Measurements from ENCODE around the gene HS1BP3. TPM values are rescaled to one million over a fixed set of nuclear protein-coding genes. Genes with fewer than 3 reads are reported as not detected.

The HS1BP3 gene
- total and polyA plus RNA-seq, 2 of the 4 experiments (the other 2 are of a cell fraction), result 9.0 to 14.8 TPM

GRCh38 chr2:20693317-20693716, 42.4 kb upstream of the HS1BP3 start:
- ATAC-seq (ENCODE audit: low read depth), result no peak
- H4K5ac ChIP-seq (ENCODE audit: low read depth, low read length), result no peak overlapping the region
- DNase-seq, result no peak
- no peak overlapping the region for H2BK15ac ChIP-seq (ENCODE audit: low read depth, low read length)
- no peak overlapping the region for H2AK9ac ChIP-seq (replicated peaks; ENCODE audit: low read depth, low read length, poor library complexity)
- no peak overlapping the region for H3K14ac ChIP-seq (replicated peaks; ENCODE audit: low read depth, low read length)
- H3K4ac ChIP-seq (ENCODE audit: low read depth, low read length), result no peak overlapping the region
- no peaks in the 10 kb centered on the region for H4K20me1 ChIP-seq (ENCODE audit: insufficient read depth, low read length)
- intact Hi-C loops (cut with micrococcal nuclease), result loop anchor here (5.0 kb wide), 1 partner anchor 59 kb away; no protein-coding TSS in a partner anchor
- POLR2A ChIA-PET (ENCODE audit: unreplicated experiment), result no interaction called here
- no peak overlapping the region for H4K8ac ChIP-seq (ENCODE audit: low read depth in 2 of 2, low read length in 2 of 2)
- dilution Hi-C loops (cut with HindIII; ENCODE audit: low sequenced_read_pairs, unreplicated experiment), result loop anchor here (25.0 kb wide), 1 partner anchor 244 kb away; no protein-coding TSS in a partner anchor
- H3K36me3 ChIP-seq (ENCODE audit: control insufficient read depth, insufficient read depth, low read length), result peaks cover 1% of the 10 kb centered on the region; the same call in 1 of the 2 replicates
- H3K4me1 ChIP-seq (ENCODE audit: control insufficient read depth, insufficient read depth, low read length), result 0 out of 2 replicates have a peak, but pooled peaks cover 3% of the 10 kb centered on the region
- no peak overlapping the region for H3K56ac ChIP-seq (ENCODE audit: extremely low read depth, insufficient read depth, low read length)
- H3K4me2 ChIP-seq (ENCODE audit: low read depth, low read length), result no peak overlapping the region
- in situ Hi-C loops (cut with MboI; ENCODE audit: low sequenced_read_pairs), result no loop called here
- no peak overlapping the region for H3K9ac ChIP-seq (ENCODE audit: low read depth, low read length)
- no peaks in the 10 kb centered on the region for H3K9me3 ChIP-seq (ENCODE audit: control insufficient read depth, insufficient read depth, low read length)
- H3K18ac ChIP-seq (ENCODE audit: low read depth, low read length), result no peak overlapping the region
- no peak overlapping the region for H4K91ac ChIP-seq (ENCODE audit: insufficient read depth, low read depth, low read length)
- H2AK5ac ChIP-seq (ENCODE audit: low read depth, low read length), result no peak overlapping the region
- no peaks in the 10 kb centered on the region for H3K27me3 ChIP-seq (ENCODE audit: control insufficient read depth, insufficient read depth, low read length)
- H3K23ac ChIP-seq (ENCODE audit: low read depth, low read length), result no peak overlapping the region
- H3K4me3 ChIP-seq (ENCODE audit: insufficient read depth, low read depth, low read length), result no peak overlapping the region
- H2BK5ac ChIP-seq (ENCODE audit: low read depth, low read length, poor library complexity, severe bottlenecking), result no peak overlapping the region
- WGBS, 2 experiments (ENCODE audit: extremely low coverage in 2 of 2, insufficient read length in 1 of 2), result 82% methylated on average over 1 of the region's 3 CpGs; no CpG with 5 or more reads in 1 of the 2 experiments
- H3K79me1 ChIP-seq (ENCODE audit: low read depth in 1 of 2, low read length in 2 of 2), result no peaks in the 10 kb centered on the region
- H2AFZ ChIP-seq (replicated peaks; ENCODE audit: low read length, poor library complexity), result no peak overlapping the region
- no peak overlapping the region for H2BK20ac ChIP-seq (ENCODE audit: low read depth, low read length)
- H2BK120ac ChIP-seq (ENCODE audit: low read depth, low read length), result no peak overlapping the region
- TF ChIP-seq MAFK (IDR thresholded peaks at IDR 0.05; ENCODE audit: low read depth, low read length) (no peak), CEBPB (IDR thresholded peaks at IDR 0.05; ENCODE audit: low read depth, low read length) (no peak), MAZ (IDR thresholded peaks at IDR 0.05; ENCODE audit: borderline replicate concordance, low read depth, low read length) (no peak), CHD1 (IDR thresholded peaks at IDR 0.05; ENCODE audit: low read depth, low read length) (no peak), USF2 (IDR thresholded peaks at IDR 0.05; ENCODE audit: low read depth, low read length) (no peak), FOS (IDR thresholded peaks at IDR 0.05; ENCODE audit: low read depth, low read length) (no peak), SMC3 (IDR thresholded peaks at IDR 0.05; ENCODE audit: low read depth, low read length) (no peak), RFX5 (IDR thresholded peaks at IDR 0.05; ENCODE audit: low read depth, low read length) (no peak), POLR2A (IDR thresholded peaks at IDR 0.05; ENCODE audit: low read depth, low read length) (no peak)
- no peak overlapping the region for H3K27ac ChIP-seq (ENCODE audit: insufficient read depth, low read length)
- CTCF ChIA-PET, result interaction anchor here (1.3 kb wide), 1 partner anchor 32 kb away, joined by 6 read pairs; no protein-coding TSS in a partner anchor
- no peaks in the 10 kb centered on the region; the same call in 1 of the 2 replicates for H3K9me1 ChIP-seq (ENCODE audit: insufficient read depth, low read length)
- no TSS peak for BruUV-seq (replicated peaks)
